Stomach (tissue), 9 donors: ENCODE data around the gene ZKSCAN8. TPM values are rescaled to one million over a fixed set of nuclear protein-coding genes. Genes with fewer than 3 reads are reported as not detected.

Experiments used
- DNase-seq, 2 donors: peaks; one replicate each; pipeline versions ENCODE4 v3.0.0 to v3.0.0-alpha.2; 2013 to 2019
- H3K27ac ChIP-seq, 5 donors: fragments of 200-600 bp in 4 of 5; sonication (generic) in 4 of 5; one replicate each; pipeline ENCODE4 v1.5.1; 2013 to 2019; ENCODE audit warnings: mild to moderate bottlenecking in 1 of 5, moderate library complexity in 1 of 5
- H3K27me3 ChIP-seq, 3 donors: fragments of 200-600 bp; sonication (generic); one replicate each; pipeline ENCODE4 v1.5.1; 2017 to 2019; ENCODE audit warnings: mixed run types in 1 of 3
- H3K36me3 ChIP-seq, 4 donors: fragments of 200-600 bp; sonication (generic); 1 replicate in 3 of 4; 2 replicates in 1 of 4; pipeline ENCODE4 v1.5.1; 2016 to 2019
- H3K4me1 ChIP-seq, 4 donors: fragments of 200-600 bp; sonication (generic); one replicate each; pipeline ENCODE4 v1.5.1; 2016 to 2019
- H3K4me3 ChIP-seq, 4 donors: fragments of 200-600 bp; sonication (generic) in 3 of 4; one replicate each; pipeline ENCODE4 v1.5.1; 2016 to 2019; ENCODE audit warnings: mild to moderate bottlenecking in 1 of 4
- H3K9me3 ChIP-seq, 4 donors: fragments of 200-600 bp; sonication (generic); one replicate each; pipeline ENCODE4 v1.5.1; 2016 to 2019
- CTCF ChIP-seq, 7 experiments: fragments of 450-650 bp in 4 of 7; fragments of 200-600 bp in 3 of 7; sonication (generic) in 3 of 7; IDR thresholded peaks; one replicate each; pipeline ENCODE4 v1.5.1; 2016 to 2019; ENCODE audit warnings: antibody characterized with exemption in 7 of 7, control low read depth in 2 of 7, mild to moderate bottlenecking in 1 of 7
- EP300 ChIP-seq: sonication (generic); formaldehyde crosslinking; IDR thresholded peaks from one replicate; pipeline ENCODE4 v1.6.1; 2017; ENCODE audit warnings: antibody characterized with exemption
- POLR2A ChIP-seq, 4 donors: fragments of 450-650 bp; IDR thresholded peaks; one replicate each; pipeline ENCODE4 v1.6.1; 2016; ENCODE audit warnings: antibody characterized with exemption in 4 of 4, control low read depth in 2 of 4, mild to moderate bottlenecking in 1 of 4, moderate library complexity in 1 of 4
- POLR2AphosphoS5 ChIP-seq, 3 donors: sonication (generic); formaldehyde crosslinking; IDR thresholded peaks; one replicate each; pipeline ENCODE4 v1.6.1; 2016; ENCODE audit warnings: antibody characterized with exemption in 3 of 3
- WGBS, 5 donors: extraction: QIAGEN DNeasy Blood & Tissue Kit in 3 of 5; methylation state at CpG; one replicate each; pipeline versions ENCODE4 v1.1.5 to v1.1.7; 2013 to 2018; 5-methylcytosine and 5-hydroxymethylcytosine counted together
- intact Hi-C: fragments of 100-400 bp; cut with DNase I; formaldehyde crosslinking; loops from one replicate; pipeline ENCODE4 v1.15.1; 2023; ENCODE audit warnings: low total_unique reads
- polyA plus RNA-seq, 3 donors: library from polyadenylated mRNA; stranded (reverse); fragments of 200-250 nt; gene quantifications; one replicate each; pipeline ENCODE4 v1.2.3, GENCODE V29; 2013
- total RNA-seq, 5 donors: library from RNA; depleted of rRNA; stranded (reverse); fragments of >200 nt; gene quantifications; one replicate each; pipeline versions ENCODE4 v1.1.0 to v1.2.3, GENCODE V29; 2014 to 2016
- donor health status: healthy with polysubstance abuse.
- donor health status: Bipolar disorder and iron deficiency.
- donor health status: healthy.

The ZKSCAN8 gene
- total and polyA plus RNA-seq, 8 donors = 1.8 to 101 (median 8.7) TPM

GRCh38 chr6:28188111-28188979 lies 46.7 kb downstream of the ZKSCAN8 start:
- no peak overlapping the region for H3K27ac ChIP-seq
- no peak for DNase-seq
- no peak overlapping the region for H3K4me3 ChIP-seq
- H3K9me3 ChIP-seq = peaks cover 7 to 86% (median 62%) of the 10 kb centered on the region in 4 donors
- 73 to 82% (median 78%) methylated on average over 6 of the region's 6 CpGs for WGBS, 5 donors
- peaks cover 0 to 9% (median 0%) of the 10 kb centered on the region in 3 donors for H3K27me3 ChIP-seq
- intact Hi-C loops = no loop called here
- no peaks in the 10 kb centered on the region for H3K36me3 ChIP-seq
- no peaks in the 10 kb centered on the region for H3K4me1 ChIP-seq
- TF ChIP-seq POLR2AphosphoS5 (IDR thresholded peaks at IDR 0.05) = no peak
- TF ChIP-seq EP300 = no peak
- no peak for TF ChIP-seq POLR2A (IDR thresholded peaks at IDR 0.05)

GRCh38 chr6:28200020-28200419 lies 58.3 kb downstream of the ZKSCAN8 start:
- peaks cover 0 to 47% (median 7%) of the 10 kb centered on the region in 3 donors for H3K27me3 ChIP-seq
- TF ChIP-seq EP300 (no peak), POLR2AphosphoS5 (IDR thresholded peaks at IDR 0.05) (no peak), CTCF (IDR thresholded peaks at IDR 0.05) (no peak), POLR2A (IDR thresholded peaks at IDR 0.05) (no peak)

GRCh38 chr6:28203201-28203600 lies 61.5 kb downstream of the ZKSCAN8 start:
- Histone ChIP-seq H3K27me3 (peaks cover 6 to 77% (median 19%) of the 10 kb centered on the region in 3 donors), H3K4me3 (no peak overlapping the region), H3K4me1 (peaks cover 9 to 14% (median 12%) of the 10 kb centered on the region in 4 donors), H3K27ac (no peak overlapping the region), H3K9me3 (peaks cover 0 to 28% (median 18%) of the 10 kb centered on the region in 4 donors), H3K36me3 (no peaks in the 10 kb centered on the region)
- intact Hi-C loops = no loop called here
- 33 to 40% (median 37%) methylated on average over 4 of the region's 4 CpGs for WGBS, 5 donors
- no peak for TF ChIP-seq POLR2A (IDR thresholded peaks at IDR 0.05)
- no peak for TF ChIP-seq CTCF (IDR thresholded peaks at IDR 0.05)
- no peak for TF ChIP-seq EP300
- TF ChIP-seq POLR2AphosphoS5 (IDR thresholded peaks at IDR 0.05) = no peak
- DNase-seq = no peak

More at GRCh38 chr6:28200020-28200419, 58.3 kb downstream of the ZKSCAN8 start:
- Histone ChIP-seq H3K9me3 (peaks cover 0 to 37% (median 27%) of the 10 kb centered on the region in 4 donors), H3K4me1 (no peaks in the 10 kb centered on the region), H3K4me3 (no peak overlapping the region), H3K36me3 (no peaks in the 10 kb centered on the region), H3K27ac (no peak overlapping the region)
- WGBS, 5 donors = 45 to 81% (median 60%) methylated on average over 1 of the region's 1 CpG
- intact Hi-C loops = no loop called here
- no peak for DNase-seq

GRCh38 chr6:28205879-28206278 lies 64.2 kb downstream of the ZKSCAN8 start:
- DNase-seq = no peak
- TF ChIP-seq CTCF (IDR thresholded peaks at IDR 0.05) (no peak), POLR2A (IDR thresholded peaks at IDR 0.05) (no peak), EP300 (no peak), POLR2AphosphoS5 (IDR thresholded peaks at IDR 0.05) (no peak)
- Histone ChIP-seq H3K27ac (no peak overlapping the region), H3K27me3 (peaks cover 8 to 85% (median 40%) of the 10 kb centered on the region in 3 donors), H3K36me3 (no peaks in the 10 kb centered on the region), H3K9me3 (peaks cover 0 to 29% (median 13%) of the 10 kb centered on the region in 4 donors), H3K4me1 (peaks cover 11 to 17% (median 13%) of the 10 kb centered on the region in 4 donors), H3K4me3 (no peak overlapping the region)
- intact Hi-C loops = no loop called here
- WGBS, 5 donors = 43 to 65% (median 54%) methylated on average over 1 of the region's 1 CpG
